Kidney tubule cell (primary cell): ENCODE data around the gene ST8SIA6.

Experiments
- DNase-seq: peaks from one replicate; pipeline ENCODE4 v3.0.0-alpha.2; 2018; ENCODE audit warnings: low spot score

ST8SIA6 gene

DNA sequence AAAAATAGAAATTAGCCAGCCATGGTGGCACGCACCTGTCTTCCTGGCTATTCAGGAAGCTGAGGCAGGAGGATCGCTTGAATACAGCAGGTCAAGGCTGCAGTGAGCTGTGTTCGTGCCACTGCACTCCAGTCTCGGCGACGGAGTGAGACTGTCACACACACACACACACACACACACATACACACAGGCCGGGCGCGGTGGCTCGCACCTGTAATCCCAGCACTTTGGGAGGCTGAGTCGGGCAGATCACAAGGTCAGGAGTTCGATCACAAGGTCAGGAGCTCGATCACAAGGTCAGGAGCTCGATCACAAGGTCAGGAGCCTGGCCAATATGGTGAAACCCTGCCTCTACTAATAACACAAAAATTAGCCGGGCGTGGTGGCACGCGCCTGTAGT, 68.4 kb downstream of the ST8SIA6 start:
- no peak for DNase-seq

DNA sequence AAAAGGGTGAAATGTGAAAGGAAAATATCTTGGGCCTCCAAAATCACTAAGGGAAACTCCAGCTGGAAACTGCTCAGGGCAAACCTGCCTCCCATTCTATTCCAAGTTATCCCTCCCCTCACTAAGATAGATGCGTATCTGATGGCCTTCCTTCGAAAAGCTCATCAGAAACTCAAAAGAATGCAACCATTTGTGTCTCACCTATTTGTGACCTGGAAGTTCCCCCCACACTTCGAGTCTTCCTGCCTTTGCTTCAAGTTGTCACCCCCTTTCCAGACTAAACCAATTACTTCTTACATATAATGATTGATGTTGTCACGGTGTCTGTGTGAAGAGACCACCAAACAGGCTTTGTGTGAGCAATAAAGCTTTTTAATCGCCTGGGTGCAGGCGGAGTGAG, 69.3 kb downstream of the ST8SIA6 start:
- no peak for DNase-seq

DNA sequence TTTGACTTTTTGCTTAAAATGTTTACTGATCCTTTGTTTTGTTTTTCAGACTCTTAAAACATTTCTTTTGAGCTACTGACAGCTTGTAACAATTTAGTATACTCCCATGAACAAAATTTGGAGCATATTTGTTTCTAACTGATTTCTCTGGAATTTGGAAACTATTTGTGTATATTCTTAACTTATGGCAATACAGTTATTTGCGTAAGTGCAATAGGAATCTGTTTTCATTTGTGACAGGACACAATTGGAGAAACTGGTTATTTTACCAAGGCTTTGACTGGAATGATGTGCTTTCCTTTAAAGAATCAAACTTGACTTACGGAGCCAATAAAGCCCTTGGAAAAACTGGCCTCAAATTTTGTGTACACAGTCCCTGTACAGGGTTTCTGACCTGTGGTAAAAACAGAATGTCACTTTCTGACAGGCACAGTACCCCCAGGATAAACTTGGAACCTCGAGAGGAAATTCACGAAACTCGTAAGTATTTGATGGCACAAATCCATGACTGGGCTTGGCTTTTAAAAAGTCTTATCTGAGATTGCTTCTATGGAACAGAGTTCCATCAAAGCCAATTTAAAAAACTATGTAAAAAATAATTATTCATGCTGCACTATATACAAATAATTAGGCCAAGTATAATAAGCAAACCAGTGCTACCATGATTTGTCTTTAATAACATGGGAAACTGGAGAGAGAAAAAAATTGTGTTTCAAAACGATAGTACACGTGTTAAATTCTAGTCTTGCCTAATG, 70.4 kb downstream of the ST8SIA6 start:
- no peak for DNase-seq

DNA sequence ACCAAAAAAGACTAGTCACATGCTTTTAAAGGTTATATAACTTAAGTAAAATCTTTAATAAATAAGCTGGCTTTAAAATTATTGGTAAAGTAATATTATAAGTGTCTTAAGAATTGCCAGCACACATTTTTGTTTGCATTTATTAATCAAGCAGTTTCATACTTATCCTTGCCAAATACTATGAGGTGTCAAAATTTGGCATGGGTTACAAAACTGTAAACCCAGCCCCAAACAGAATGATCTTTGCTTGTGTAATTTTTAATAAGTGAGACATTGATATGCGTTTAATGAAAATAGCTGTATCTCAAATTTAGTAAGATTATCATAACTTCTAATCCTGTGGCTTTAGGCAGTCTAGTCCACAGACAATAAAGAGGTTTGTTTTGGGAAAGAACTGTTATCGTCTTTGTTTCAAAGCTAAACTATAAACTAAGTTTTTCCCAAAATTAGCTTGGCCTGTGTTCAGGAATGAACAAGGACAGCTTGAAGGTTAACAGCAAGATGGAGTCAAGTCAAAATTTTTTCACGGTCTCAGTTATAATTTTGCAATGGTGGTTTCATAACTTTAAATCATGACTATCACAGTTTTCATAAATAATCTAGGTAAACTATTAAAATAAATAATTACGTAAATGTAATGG, 72.8 kb downstream of the ST8SIA6 start:
- no peak for DNase-seq

- DNase-seq, result no peak
These were observed 73.5 kb downstream of the ST8SIA6 start for GRCh38 chr10:17380888-17381287.

- DNase-seq, result no peak
These were observed 74.4 kb downstream of the ST8SIA6 start for GRCh38 chr10:17380016-17380415.

DNA sequence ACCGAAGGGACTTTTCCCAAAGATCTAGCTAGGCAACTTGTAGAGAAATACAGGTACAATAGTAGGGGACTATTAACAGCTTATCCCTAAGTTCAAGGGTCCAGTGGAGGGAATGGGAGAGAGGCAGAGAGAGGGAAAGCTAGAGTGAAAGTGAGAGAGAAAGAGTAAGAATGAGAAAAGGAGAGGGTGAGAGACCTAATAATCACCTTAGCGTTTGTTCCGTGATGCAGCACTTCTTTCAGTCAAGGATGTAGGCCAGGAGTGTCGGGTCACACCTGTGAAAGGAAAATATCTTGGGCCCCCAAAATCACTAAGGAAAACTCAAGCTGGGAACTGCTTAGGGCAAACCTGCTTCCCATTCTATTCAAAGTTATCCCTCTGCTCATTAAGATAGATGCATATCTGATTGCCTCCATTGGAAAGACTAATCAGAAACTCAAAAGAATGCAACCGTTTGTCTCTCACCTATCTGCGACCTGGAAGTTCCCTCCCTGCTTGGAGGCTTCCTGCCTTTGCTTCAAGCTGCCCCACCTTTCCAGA, 75.2 kb downstream of the ST8SIA6 start:
- no peak for DNase-seq

DNA sequence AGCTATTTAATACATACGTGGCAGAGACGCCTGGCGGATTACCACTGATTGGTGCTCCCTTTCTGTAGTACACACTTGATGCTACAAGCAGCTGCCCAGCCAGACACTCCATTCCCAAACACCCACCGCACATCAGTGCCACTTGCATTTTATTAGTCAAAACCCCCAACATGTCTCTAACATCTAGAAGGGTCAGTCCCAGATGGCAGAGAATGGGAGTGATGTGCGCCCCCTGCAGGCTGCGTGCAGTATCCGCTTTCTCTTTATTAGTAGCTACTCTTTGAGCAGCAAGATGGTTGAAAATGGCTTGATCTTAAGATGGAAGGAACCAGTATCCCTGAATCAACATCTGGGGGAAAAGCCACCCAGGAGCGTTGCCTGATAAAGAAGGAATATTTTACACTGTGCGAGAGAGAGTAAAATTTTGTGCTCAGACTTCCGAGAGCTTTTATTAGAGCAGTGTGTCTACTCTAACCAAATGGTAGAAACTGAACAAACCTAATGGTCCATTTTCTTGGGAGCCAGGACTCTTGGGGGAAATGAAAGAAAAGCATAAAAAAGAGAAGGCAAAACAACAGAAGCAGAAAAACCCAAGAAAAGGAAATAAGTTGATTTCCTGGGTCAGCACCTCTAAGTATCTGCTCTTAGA, 78.3 kb downstream of the ST8SIA6 start:
- DNase-seq, result no peak

DNA sequence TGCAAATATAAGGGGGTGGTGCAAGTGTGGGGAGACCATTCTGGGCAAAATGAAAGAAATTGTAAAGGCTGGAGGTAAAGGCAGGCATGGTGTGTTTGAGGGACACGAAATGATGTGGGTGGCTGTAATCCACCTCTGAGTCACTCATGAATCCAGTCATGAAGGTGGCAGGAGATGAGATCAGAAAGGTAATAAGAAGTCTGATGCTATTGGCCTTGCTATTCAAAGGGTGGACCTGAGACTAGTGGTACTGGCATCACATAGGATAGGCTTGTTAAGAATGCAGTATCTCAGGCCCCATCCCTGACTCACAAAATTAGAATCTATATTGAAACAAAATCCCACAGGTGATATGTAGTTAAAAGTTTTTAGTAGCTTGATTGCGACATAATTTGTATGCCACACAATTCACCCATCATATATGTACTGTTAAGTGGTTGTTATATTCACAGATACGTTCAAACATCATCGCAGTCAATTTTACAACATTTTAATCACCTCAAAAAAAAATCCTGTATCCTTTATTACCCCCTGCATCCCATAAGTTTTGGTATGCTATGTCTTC, 85.6 kb downstream of the ST8SIA6 start:
- DNase-seq, result peak; percentile 52

DNA sequence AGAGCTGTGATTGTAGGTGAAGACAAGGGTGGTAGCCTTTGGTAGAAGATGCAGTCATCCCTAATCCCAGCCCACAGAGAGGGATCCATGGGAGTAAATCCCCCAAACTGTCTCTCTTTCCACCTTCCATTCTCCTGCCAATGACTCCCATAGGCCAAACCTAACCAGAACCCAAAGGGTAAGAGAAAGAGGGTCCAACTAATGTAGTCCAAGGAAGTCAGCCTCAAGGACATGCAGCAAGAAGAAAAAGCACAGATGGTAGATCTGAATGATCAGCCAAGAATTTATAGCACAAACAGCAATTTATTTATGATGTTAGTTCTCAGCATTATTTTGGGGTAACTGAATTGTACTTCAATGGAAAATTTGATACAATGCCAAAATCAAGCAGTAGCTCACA, 87.7 kb downstream of the ST8SIA6 start:
- DNase-seq, result no peak

GRCh38 chr10:17365402-17365801, 89.0 kb downstream of the ST8SIA6 start:
- DNase-seq, result no peak

DNA sequence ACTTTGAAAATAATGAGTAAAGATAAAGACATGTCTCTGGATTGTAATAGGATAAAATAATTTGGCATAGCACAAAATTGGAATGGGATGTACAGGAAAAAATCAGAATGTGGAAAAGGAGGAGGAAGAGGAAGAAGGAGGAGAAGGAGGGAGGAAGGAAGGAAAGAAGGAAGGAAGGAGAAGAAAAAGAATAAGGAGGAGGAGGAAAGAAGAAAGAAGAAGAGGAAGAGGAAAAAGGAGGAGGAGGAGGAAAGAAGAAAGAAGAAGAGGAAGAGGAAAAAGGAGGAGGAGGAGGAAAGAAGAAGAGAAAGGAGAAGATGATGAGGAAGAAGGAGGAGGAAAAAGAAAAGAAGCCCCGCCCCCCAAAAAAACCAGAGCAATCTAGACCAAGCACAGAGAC, 95.9 kb downstream of the ST8SIA6 start:
- DNase-seq, result no peak

GRCh38 chr10:17357781-17358180, 96.6 kb downstream of the ST8SIA6 start:
- DNase-seq, result no peak

- no peak for DNase-seq
These were observed 97.6 kb downstream of the ST8SIA6 start for GRCh38 chr10:17356820-17357219.

GRCh38 chr10:17354781-17355180, 99.6 kb downstream of the ST8SIA6 start:
- peak; percentile 6 for DNase-seq

DNA sequence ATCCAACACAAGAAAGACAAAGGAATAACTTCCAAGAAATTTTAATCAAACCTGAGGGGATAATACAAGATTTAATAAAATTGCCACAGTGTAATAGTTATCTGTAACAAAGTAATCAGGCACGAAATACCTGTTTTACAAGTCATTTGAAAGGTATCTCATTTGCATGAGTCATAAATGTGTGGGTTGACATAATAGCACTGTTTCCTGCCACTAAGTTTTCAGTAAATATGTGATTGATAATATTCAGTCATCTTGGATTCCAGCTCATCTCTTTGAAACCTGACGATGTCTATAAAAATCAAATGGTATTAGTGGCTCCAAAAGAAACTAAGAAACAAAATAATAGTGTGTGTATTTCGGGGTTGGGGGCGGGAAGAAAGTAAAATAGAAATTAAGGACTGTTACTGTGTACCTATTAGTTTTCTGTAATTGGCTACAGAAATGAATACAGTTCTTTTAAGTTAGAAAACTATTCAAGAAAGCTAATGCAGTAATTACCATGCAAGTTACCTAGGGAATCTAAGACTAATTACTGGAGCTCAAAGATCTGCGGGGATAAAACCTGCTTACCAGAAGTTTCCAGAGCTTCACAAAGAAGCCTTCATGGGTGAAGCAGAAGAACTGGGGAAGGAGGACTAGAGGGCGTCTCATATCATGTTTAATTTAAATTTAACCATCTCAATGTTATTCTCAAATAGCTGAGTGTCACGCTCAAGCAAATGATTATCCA, 100.7 kb downstream of the ST8SIA6 start:
- DNase-seq, result peak; percentile 83

DNA sequence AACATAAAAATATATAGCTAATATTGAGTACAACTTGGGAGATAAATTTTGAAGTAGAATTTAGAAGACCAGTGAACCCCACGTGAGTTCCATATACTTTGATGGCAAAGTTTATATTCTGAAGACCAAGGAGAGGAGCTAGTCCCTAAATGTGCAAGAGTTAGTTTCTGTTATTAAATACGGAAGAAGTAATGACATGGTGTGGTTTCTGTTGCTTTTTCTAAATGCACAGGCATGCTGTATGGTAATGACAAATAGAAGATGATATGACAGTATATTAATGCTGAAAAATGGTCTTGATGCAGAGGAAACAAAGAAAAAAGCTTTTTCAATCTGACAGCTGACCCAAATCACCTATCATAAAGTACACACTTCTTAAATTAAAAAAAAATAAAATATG, 101.8 kb downstream of the ST8SIA6 start:
- no peak for DNase-seq

GRCh38 chr10:17351506-17351905, 102.9 kb downstream of the ST8SIA6 start:
- no peak for DNase-seq

GRCh38 chr10:17349717-17350116, 104.7 kb downstream of the ST8SIA6 start:
- DNase-seq, result peak; percentile 13

- peak; percentile 88 for DNase-seq
These were observed 105.7 kb downstream of the ST8SIA6 start for GRCh38 chr10:17348501-17349349.

DNA sequence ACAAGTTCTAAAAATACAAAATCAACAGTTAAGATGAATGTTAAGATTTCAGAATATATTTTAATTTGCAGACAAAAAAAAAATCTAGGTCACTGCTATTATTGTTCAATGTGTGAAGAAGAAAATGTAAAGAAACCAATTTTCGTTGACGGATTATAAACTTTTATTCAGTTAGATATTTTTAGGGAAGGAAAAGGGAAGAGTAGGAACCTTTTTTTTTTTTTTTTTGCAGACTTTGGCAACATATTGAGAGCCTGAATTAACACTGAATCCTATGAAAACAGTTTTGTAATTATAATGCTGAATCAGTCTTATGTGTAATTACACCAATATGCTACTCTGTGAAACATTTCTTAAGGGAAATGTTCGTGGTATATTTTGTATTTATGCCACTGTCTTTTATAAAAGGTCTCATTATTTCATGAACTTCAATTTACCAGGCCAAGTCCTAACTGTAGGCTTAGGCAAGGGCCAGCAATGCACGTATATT, 106.3 kb downstream of the ST8SIA6 start:
- DNase-seq, result no peak
